ENCODE data around the gene CTNNA1. TPM values are rescaled to one million over a fixed set of nuclear protein-coding genes. Genes with fewer than 3 reads are reported as not detected.

Gene CTNNA1
- total RNA-seq, 1 donor from 2014 or later = 331 TPM

GRCh38 chr5:138889994-138890393 lies 136.8 kb downstream of the CTNNA1 start:
- DNase-seq (ENCODE audit: low read depth) = no peak
- TF ChIP-seq CTCF (conservative IDR thresholded peaks at IDR 0.05; ENCODE audit: low read depth, low read length) = no peak
- no peak overlapping the region for H3K4me3 ChIP-seq (ENCODE audit: low read depth, low read length)

- no peak for TF ChIP-seq CTCF (conservative IDR thresholded peaks at IDR 0.05; ENCODE audit: low read depth, low read length)
- no peak for DNase-seq (ENCODE audit: low read depth)
- no peak overlapping the region for H3K4me3 ChIP-seq (ENCODE audit: low read depth, low read length)
Measured at GRCh38 chr5:138890644-138891043, 137.4 kb downstream of the CTNNA1 start.

- no peak for TF ChIP-seq CTCF (conservative IDR thresholded peaks at IDR 0.05; ENCODE audit: low read depth, low read length)
- no peak overlapping the region for H3K4me3 ChIP-seq (ENCODE audit: low read depth, low read length)
- no peak for DNase-seq (ENCODE audit: low read depth)
Measured at GRCh38 chr5:138895918-138896317, 142.7 kb downstream of the CTNNA1 start.

- no peak for DNase-seq (ENCODE audit: low read depth)
- no peak overlapping the region for H3K4me3 ChIP-seq (ENCODE audit: low read depth, low read length)
- no peak for TF ChIP-seq CTCF (conservative IDR thresholded peaks at IDR 0.05; ENCODE audit: low read depth, low read length)
Measured at GRCh38 chr5:138898299-138898698, 145.1 kb downstream of the CTNNA1 start.

GRCh38 chr5:138898742-138899141 lies 145.5 kb downstream of the CTNNA1 start:
- no peak for TF ChIP-seq CTCF (conservative IDR thresholded peaks at IDR 0.05; ENCODE audit: low read depth, low read length)
- no peak overlapping the region for H3K4me3 ChIP-seq (ENCODE audit: low read depth, low read length)
- DNase-seq (ENCODE audit: low read depth) = no peak

GRCh38 chr5:138900281-138900965 lies 147.2 kb downstream of the CTNNA1 start:
- TF ChIP-seq CTCF (conservative IDR thresholded peaks at IDR 0.05; ENCODE audit: low read depth, low read length) = no peak
- no peak overlapping the region for H3K4me3 ChIP-seq (ENCODE audit: low read depth, low read length)

GRCh38 chr5:138901716-138902115 lies 148.5 kb downstream of the CTNNA1 start:
- no peak overlapping the region for H3K4me3 ChIP-seq (ENCODE audit: low read depth, low read length)
- no peak for DNase-seq (ENCODE audit: low read depth)
- TF ChIP-seq CTCF (conservative IDR thresholded peaks at IDR 0.05; ENCODE audit: low read depth, low read length) = no peak

More at GRCh38 chr5:138900281-138900965, 147.2 kb downstream of the CTNNA1 start:
- DNase-seq (ENCODE audit: low read depth) = no peak

Measured in epithelial cell of proximal tubule (primary cell).